B cell (primary cell): Measurements from ENCODE around the gene ARRB2. TPM values are rescaled to one million over a fixed set of nuclear protein-coding genes. Genes with fewer than 3 reads are reported as not detected.

Experiments used
- ATAC-seq: fragments of 200-7000 bp; cut with Tn5 transposase; one replicate; pipeline ENCODE4 v1.10.0; 2021; ENCODE audit warnings: low read depth, mild to moderate bottlenecking, moderate number of reproducible peaks, moderate library complexity
- CTCF ChIA-PET: fragments of 350-600 bp; sonication (Branson Sonifier 250); formaldehyde crosslinking; loops from one replicate; lab custom pipeline; 2021; ENCODE audit warnings: antibody characterized with exemption, inconsistent platforms; lab: Charles Lee
- POLR2A ChIA-PET: fragments of 350-600 bp; sonication (Branson Sonifier 250); formaldehyde crosslinking; loops from one replicate; lab custom pipeline; 2021; ENCODE audit warnings: antibody characterized with exemption; lab: Charles Lee
- DNase-seq: peaks from one replicate; pipeline ENCODE4 v3.0.0; 2013
- H2AFZ ChIP-seq: 2 replicates; pipeline ENCODE4 v1.6.1; 2012; ENCODE audit warnings: mild to moderate bottlenecking, low read depth, low read length; ENCODE audit not compliant: insufficient read depth, poor library complexity, severe bottlenecking
- H3K27ac ChIP-seq, 2 donors: 1 replicate in 1 of 2; 2 replicates in 1 of 2; pipeline ENCODE4 v1.5.1; 2012 to 2013; ENCODE audit warnings: low read length in 2 of 2, mild to moderate bottlenecking in 2 of 2, moderate library complexity in 1 of 2
- H3K27me3 ChIP-seq, 4 experiments: fragments of 200-600 bp in 1 of 4; sonication (generic) in 1 of 4; replicated peaks in 1 of 4; 1 replicate in 2 of 4; 2 replicates in 2 of 4; pipeline versions ENCODE4 v1.6.1 to v1.7.0; 2013 to 2016; ENCODE audit warnings: low read length in 3 of 4, mild to moderate bottlenecking in 2 of 4, mixed read lengths in 1 of 4, moderate library complexity in 1 of 4; ENCODE audit not compliant: insufficient read depth in 4 of 4, control insufficient read depth in 3 of 4; ENCODE audit errors: control extremely low read depth in 1 of 4
- H3K36me3 ChIP-seq, 2 experiments: replicated peaks in 1 of 2; 1 replicate in 1 of 2; 2 replicates in 1 of 2; pipeline versions ENCODE4 v1.6.1 to v1.7.1; 2013; ENCODE audit warnings: low read length in 1 of 2; ENCODE audit not compliant: insufficient read depth in 2 of 2, control insufficient read depth in 1 of 2; ENCODE audit errors: control extremely low read depth in 1 of 2, extremely low read depth in 1 of 2
- H3K4me1 ChIP-seq, 2 donors: fragments of 200-600 bp in 1 of 2; sonication (generic) in 1 of 2; 1 replicate in 1 of 2; 2 replicates in 1 of 2; pipeline versions ENCODE4 v1.5.1 to v1.6.1; 2013 to 2017; ENCODE audit warnings: low read length in 2 of 2; ENCODE audit not compliant: control insufficient read depth in 2 of 2, insufficient read depth in 2 of 2
- H3K4me2 ChIP-seq: replicated peaks from 2 replicates; pipeline ENCODE3; 2012; ENCODE audit warnings: mild to moderate bottlenecking, low read depth, low read length; ENCODE audit not compliant: poor library complexity, severe bottlenecking
- H3K4me3 ChIP-seq, 5 experiments: fragments of 200-600 bp in 1 of 5; sonication (generic) in 1 of 5; 1 replicate in 3 of 5; 2 replicates in 2 of 5; pipeline versions ENCODE4 v1.5.1 to v1.7.0; 2011 to 2016; ENCODE audit warnings: low read length in 4 of 5, mild to moderate bottlenecking in 4 of 5, low read depth in 2 of 5, control low read depth in 1 of 5, moderate library complexity in 1 of 5; ENCODE audit not compliant: insufficient read depth in 1 of 5; ENCODE audit errors: control extremely low read depth in 1 of 5, extremely low read depth in 1 of 5
- H3K79me2 ChIP-seq: fragments of 200-600 bp; sonication (generic); one replicate; pipeline ENCODE4 v1.6.0; 2016; ENCODE audit warnings: low read length; ENCODE audit not compliant: control insufficient read depth, insufficient read depth
- H3K9ac ChIP-seq: fragments of 200-600 bp; sonication (generic); 2 replicates; pipeline ENCODE4 v1.6.1; 2017; ENCODE audit warnings: mild to moderate bottlenecking, low read length, moderate library complexity
- H3K9me3 ChIP-seq, 3 donors: one replicate each; pipeline versions ENCODE4 v1.6.1 to v1.7.1; 2013; ENCODE audit warnings: low read length in 2 of 3; ENCODE audit not compliant: control insufficient read depth in 2 of 3, insufficient read depth in 1 of 3; ENCODE audit errors: control extremely low read depth in 1 of 3
- H4K20me1 ChIP-seq: 2 replicates; pipeline ENCODE4 v1.6.0; 2012; ENCODE audit warnings: mild to moderate bottlenecking, low read length; ENCODE audit not compliant: insufficient read depth, control insufficient read depth, poor library complexity, severe bottlenecking
- H3K27ac Mint-ChIP-seq: one replicate; pipeline ENCODE4 v1.8.0; 2021; ENCODE audit warnings: mixed read lengths
- H3K27me3 Mint-ChIP-seq: one replicate; pipeline ENCODE4 v1.8.0; 2021; ENCODE audit warnings: mixed read lengths
- H3K4me1 Mint-ChIP-seq: one replicate; pipeline ENCODE4 v1.8.0; 2021; ENCODE audit warnings: mixed read lengths
- H3K4me3 Mint-ChIP-seq: one replicate; pipeline ENCODE4 v1.8.0; 2021; ENCODE audit warnings: mixed read lengths
- H3K9me3 Mint-ChIP-seq: one replicate; pipeline ENCODE4 v1.8.0; 2022; ENCODE audit warnings: mixed read lengths; ENCODE audit not compliant: insufficient read depth
- CTCF ChIP-seq: fragments of 200-600 bp; IDR thresholded peaks from one replicate; pipeline ENCODE4 v1.8.0; 2022; ENCODE audit warnings: antibody characterized with exemption, mild to moderate bottlenecking
- EZH2 ChIP-seq: IDR thresholded peaks from 2 replicates; pipeline ENCODE4 v1.6.1; 2012; ENCODE audit warnings: borderline replicate concordance, low read depth, mild to moderate bottlenecking, moderate library complexity, low read length; ENCODE audit not compliant: insufficient read depth, poor library complexity, severe bottlenecking
- WGBS: methylation state at CpG from one replicate; pipeline ENCODE4 v1.1.5; 2013; ENCODE audit warnings: missing lambda C conversion rate; ENCODE audit not compliant: insufficient coverage; 5-methylcytosine and 5-hydroxymethylcytosine counted together
- intact Hi-C: fragments of 100-400 bp; cut with micrococcal nuclease; formaldehyde crosslinking; loops from one replicate; pipeline ENCODE4 v1.10.0; 2022
- polyA plus RNA-seq: library from polyadenylated mRNA; depleted of rRNA; stranded (reverse); fragments of >200 nt; gene quantifications from 2 replicates; pipeline ENCODE4 v1.2.3, GENCODE V29; 2012
- total RNA-seq, 2 donors: library from RNA; stranded (reverse); fragments of 120-200 nt in 1 of 2; gene quantifications; 1 replicate in 1 of 2; 2 replicates in 1 of 2; pipeline versions ENCODE4 v1.2.3 to v1.2.4, GENCODE V29; 2013 to 2022

The ARRB2 gene
- total and polyA plus RNA-seq, 2 donors (not counting 1 experiment from before 2014, with no cell fraction given) = 111 to 164 TPM

GRCh38 chr17:4751932-4752331 is 41.5 kb downstream of the ARRB2 start:
- Mint-ChIP-seq H3K9me3 (no peaks in the 10 kb centered on the region), H3K27ac (no peak overlapping the region), H3K4me1 (peaks cover 11% of the 10 kb centered on the region), H3K27me3 (peaks cover 34% of the 10 kb centered on the region), H3K4me3 (no peak overlapping the region)
- Histone ChIP-seq H3K4me2 (no peak overlapping the region), H2AFZ (no peak overlapping the region), H3K36me3 (no peaks in the 10 kb centered on the region), H3K27me3 (peaks cover 0 to 17% (median 7%) of the 10 kb centered on the region in 4 experiments), H3K79me2 (no peaks in the 10 kb centered on the region), H3K9ac (no peak overlapping the region), H3K4me1 (peaks cover 8 to 11% of the 10 kb centered on the region in 2 donors), H3K27ac (no peak overlapping the region), H3K9me3 (no peaks in the 10 kb centered on the region), H3K4me3 (no peak overlapping the region), H4K20me1 (no peaks in the 10 kb centered on the region)
- DNase-seq = no peak
- ATAC-seq = no peak
- TF ChIP-seq CTCF (no peak), EZH2 (no peak)
- CTCF ChIA-PET = no interaction called here
- WGBS = no CpG with 5 or more reads among the region's 5 CpGs
- POLR2A ChIA-PET = no interaction called here
- intact Hi-C loops = no loop called here

- no peak for TF ChIP-seq EZH2
- no peak for TF ChIP-seq CTCF
- CTCF ChIA-PET = no interaction called here
Measured at GRCh38 chr17:4753392-4753791, 43.0 kb downstream of the ARRB2 start.

More at GRCh38 chr17:4753392-4753791, 43.0 kb downstream of the ARRB2 start:
- H3K9me3 ChIP-seq = no peaks in the 10 kb centered on the region
- WGBS = no CpG with 5 or more reads among the region's 1 CpG
- no peaks in the 10 kb centered on the region for H4K20me1 ChIP-seq
- no peak overlapping the region for H2AFZ ChIP-seq
- no peak overlapping the region for H3K9ac ChIP-seq
- no peaks in the 10 kb centered on the region for H3K36me3 ChIP-seq
- DNase-seq (no peak), ATAC-seq (no peak)
- peaks cover 3% of the 10 kb centered on the region in 2 donors for H3K4me1 ChIP-seq
- H3K27me3 Mint-ChIP-seq = peaks cover 37% of the 10 kb centered on the region
- peaks cover 0 to 15% (median 7%) of the 10 kb centered on the region in 4 experiments for H3K27me3 ChIP-seq
- no peak overlapping the region for H3K4me2 ChIP-seq
- POLR2A ChIA-PET = no interaction called here
- H3K9me3 Mint-ChIP-seq = no peaks in the 10 kb centered on the region
- peaks cover 3% of the 10 kb centered on the region for H3K4me1 Mint-ChIP-seq
- H3K4me3 Mint-ChIP-seq = no peak overlapping the region
- no peaks in the 10 kb centered on the region for H3K79me2 ChIP-seq
- no peak overlapping the region for H3K27ac ChIP-seq
- no peak overlapping the region for H3K4me3 ChIP-seq
- intact Hi-C loops = no loop called here
- no peak overlapping the region for H3K27ac Mint-ChIP-seq
